Aortic smooth muscle cell (primary cell): ENCODE data around the gene SLC39A5. TPM values are rescaled to one million over a fixed set of nuclear protein-coding genes. Genes with fewer than 3 reads are reported as not detected.

ENCODE experiments used
- total RNA-seq: library from RNA; depleted of rRNA; stranded (reverse); fragments of >200 nt; gene quantifications from 2 replicates; pipeline ENCODE4 v1.2.3, GENCODE V29; 2014

Gene SLC39A5, protein sequence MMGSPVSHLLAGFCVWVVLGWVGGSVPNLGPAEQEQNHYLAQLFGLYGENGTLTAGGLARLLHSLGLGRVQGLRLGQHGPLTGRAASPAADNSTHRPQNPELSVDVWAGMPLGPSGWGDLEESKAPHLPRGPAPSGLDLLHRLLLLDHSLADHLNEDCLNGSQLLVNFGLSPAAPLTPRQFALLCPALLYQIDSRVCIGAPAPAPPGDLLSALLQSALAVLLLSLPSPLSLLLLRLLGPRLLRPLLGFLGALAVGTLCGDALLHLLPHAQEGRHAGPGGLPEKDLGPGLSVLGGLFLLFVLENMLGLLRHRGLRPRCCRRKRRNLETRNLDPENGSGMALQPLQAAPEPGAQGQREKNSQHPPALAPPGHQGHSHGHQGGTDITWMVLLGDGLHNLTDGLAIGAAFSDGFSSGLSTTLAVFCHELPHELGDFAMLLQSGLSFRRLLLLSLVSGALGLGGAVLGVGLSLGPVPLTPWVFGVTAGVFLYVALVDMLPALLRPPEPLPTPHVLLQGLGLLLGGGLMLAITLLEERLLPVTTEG
- total RNA-seq, result 0.25 TPM in 1 of 2 replicates, not detected in the other

DNA sequence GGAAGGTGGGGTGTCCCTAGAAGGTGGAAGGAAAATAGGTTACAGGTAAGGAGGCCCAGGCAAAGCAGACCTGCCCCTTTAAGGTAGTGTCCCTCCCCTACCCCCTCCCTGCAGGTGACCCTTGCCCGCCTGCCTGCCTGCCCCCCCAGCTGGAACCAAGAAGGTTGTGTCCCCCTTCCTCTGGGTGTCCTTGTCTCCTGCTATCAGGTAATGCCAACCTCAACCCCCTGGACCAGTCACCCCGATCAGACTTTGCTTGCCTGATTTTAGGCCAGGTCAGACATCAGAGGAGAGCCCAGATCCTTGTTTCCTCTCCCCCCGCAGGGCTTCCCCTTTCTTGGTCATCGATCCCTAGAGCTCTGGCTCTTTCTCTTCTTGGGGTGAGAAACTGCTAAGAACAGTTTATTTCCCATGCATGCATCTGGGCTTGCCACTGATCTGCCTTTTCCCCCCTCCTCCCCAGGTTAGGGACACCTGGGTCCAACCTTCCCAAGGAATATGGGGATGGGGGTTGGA is at the start of gene SLC39A5:
Gene SLC39A5 (plus strand): TSS at position 136 of the 516 bp plus-strand sequence. CDS start 1,224 bp downstream, outside the sequence.

GRCh38 chr12:56189099-56189917 is 40.5 kb upstream of the SLC39A5 start, which contains the start of gene SMARCC2:
Gene SMARCC2 (minus strand): TSS chr12:56189483. CDS start chr12:56189461, 22 bp downstream.

DNA sequence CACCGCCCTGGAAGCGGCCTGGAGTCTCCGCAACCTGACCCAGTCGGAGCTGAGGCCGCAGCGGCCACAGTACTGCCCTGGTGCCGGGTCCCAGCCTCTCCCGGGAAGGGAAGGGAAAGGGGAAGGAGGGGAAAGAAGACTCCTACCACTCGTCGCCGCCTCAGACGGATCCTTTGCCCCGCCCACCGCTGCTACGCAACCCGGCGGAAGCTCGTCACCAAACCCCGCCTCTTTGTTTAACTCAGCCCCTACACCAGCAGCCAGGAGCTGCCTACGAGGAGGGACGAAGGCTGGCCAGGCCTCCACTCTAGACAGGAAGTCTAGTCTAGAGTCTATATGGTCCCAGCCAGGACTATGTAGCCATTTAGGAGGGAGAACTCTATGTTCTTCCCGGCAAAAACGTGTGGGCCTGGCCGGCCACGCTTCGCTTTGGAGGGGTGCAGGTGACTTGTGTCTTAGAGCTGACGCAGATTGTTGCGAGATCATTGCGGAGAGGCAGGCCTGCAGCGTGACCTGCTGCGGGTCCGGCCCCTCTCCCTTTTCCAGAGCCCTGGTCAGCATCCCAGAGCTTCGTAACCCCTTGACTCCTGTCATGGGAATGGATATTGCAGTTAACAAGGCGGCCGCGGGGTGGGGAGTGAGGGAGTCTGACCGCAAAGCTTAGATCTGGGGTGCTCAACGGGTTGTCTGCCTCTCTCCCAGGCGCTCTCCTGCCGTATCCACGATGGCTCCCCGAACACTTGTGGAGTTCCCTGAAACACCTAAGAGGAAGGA is 7.9 kb upstream of the SLC39A5 start, which contains the start of gene RNF41:
Gene RNF41 (minus strand): TSS at position 166 of the 774 bp plus-strand sequence. CDS start 7,875 bp downstream, outside the sequence.

DNA sequence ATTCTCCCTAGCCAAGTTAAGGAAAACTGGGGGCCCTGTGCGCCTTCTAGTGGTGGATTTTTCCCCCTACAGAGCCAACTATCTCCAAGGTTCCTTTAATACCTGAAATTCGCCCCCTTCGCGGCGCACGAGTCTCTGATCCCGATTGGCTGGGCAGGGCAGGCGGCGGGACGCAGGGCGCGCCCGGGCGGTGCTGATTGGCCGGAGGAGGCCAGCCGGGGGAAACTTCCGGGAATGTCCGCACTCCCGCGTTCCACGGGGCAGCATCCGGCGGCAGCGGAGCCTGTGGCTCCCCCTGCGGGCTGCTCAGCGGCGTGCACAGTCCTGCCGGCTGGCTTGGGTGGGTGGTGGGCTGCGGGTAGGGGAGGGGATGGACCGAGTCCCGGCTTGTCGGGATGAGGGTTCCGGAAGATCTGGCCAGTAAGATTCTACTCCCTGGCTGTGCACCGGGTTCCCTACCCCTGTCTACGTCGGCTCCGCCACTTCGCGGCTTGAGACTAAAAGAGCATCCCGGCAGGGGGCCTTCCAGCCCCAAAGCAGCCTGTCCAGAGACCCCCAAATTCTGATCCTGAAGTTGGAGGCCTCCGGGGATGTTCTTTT is 5.6 kb upstream of the SLC39A5 start, which contains the start of gene NABP2:
Gene NABP2 (plus strand): TSS at position 241 of the 600 bp plus-strand sequence. CDS start 515 bp downstream, outside the sequence.

DNA sequence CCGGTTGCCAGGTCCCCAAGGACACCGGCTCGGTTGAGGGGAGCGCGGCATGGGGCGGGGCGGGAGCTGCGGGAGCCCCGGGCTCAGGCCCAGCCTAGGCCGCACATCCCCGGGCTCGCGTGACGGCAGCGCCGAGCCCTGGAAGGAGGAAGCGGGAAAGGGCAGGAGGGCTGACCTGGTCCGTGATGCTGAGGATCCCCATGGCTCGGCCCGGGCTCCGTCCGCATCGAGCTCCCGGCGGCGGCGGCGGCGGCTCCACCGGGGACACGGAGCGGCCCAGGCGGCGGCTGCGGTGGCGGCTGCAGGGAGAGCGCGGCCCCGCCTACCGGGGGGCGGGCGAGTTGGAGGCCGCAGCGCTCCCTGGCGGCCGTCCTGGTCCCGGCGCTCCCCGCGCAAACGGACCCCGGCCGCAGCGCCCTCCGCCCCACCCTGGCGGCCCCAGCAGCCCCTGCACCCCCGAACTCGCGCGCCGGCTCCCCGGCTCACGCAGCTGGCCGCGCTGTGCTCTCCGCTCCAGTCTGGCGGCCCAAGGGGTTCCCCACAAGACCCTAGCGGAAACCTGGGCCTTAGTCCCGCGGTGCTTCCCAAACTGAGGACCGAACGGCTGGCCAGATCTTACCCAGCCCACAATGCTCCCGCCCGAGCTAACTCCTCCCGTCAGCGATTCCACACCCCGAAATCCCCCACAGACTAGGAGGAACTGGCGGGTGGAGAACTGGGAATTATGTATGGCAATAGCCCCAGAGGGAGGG is 28.4 kb downstream of the SLC39A5 start, which contains the start of gene ANKRD52:
Gene ANKRD52 (minus strand): TSS at position 317 of the 752 bp plus-strand sequence. CDS start 115 bp downstream, at position 202.

GRCh38 chr12:56266693-56267442 is 37.0 kb downstream of the SLC39A5 start, which contains the start of gene COQ10A:
Gene COQ10A (plus strand): TSS chr12:56266942. CDS start chr12:56267119, 177 bp downstream.

Other genes starting within 250 kb of the SLC39A5 start
- 9.2 and 12.0 TPM in 2 replicates for gene SUOX, start 232.8 kb upstream of the SLC39A5 start, total RNA-seq
- gene IKZF4, start 209.0 kb upstream of the SLC39A5 start, total RNA-seq, result 1.1 and 2.5 TPM in 2 replicates
- 63.3 and 80.3 TPM in 2 replicates for gene RPS26, start 188.1 kb upstream of the SLC39A5 start, total RNA-seq
- 0.19 and 3.6 TPM in 2 replicates for gene ERBB3, start 149.9 kb upstream of the SLC39A5 start, total RNA-seq
- 129 and 141 TPM in 2 replicates for gene PA2G4, start 125.5 kb upstream of the SLC39A5 start, total RNA-seq
- 3,729 and 3,955 TPM in 2 replicates for gene RPL41, start 113.4 kb upstream of the SLC39A5 start, total RNA-seq
- 6.8 and 7.9 TPM in 2 replicates for gene ZC3H10, start 111.8 kb upstream of the SLC39A5 start, total RNA-seq
- gene ESYT1, start 101.8 kb upstream of the SLC39A5 start, total RNA-seq, result 209 and 236 TPM in 2 replicates
- 93.8 and 98.2 TPM in 2 replicates for gene MYL6B, start 77.5 kb upstream of the SLC39A5 start, total RNA-seq
- gene MYL6, start 71.7 kb upstream of the SLC39A5 start, total RNA-seq, result 3,015 and 3,100 TPM in 2 replicates
- 47.4 and 50.4 TPM in 2 replicates for gene SMARCC2, start 40.6 kb upstream of the SLC39A5 start, total RNA-seq
- gene RNF41, start 8.1 kb upstream of the SLC39A5 start, total RNA-seq, result 109 and 127 TPM in 2 replicates
- gene NABP2, start 5.7 kb upstream of the SLC39A5 start, total RNA-seq, result 31.9 and 33.2 TPM in 2 replicates
- gene ANKRD52, start 28.3 kb downstream of the SLC39A5 start, total RNA-seq, result 16.8 and 18.5 TPM in 2 replicates
- 8.6 TPM in 2 replicates for gene COQ10A, start 36.9 kb downstream of the SLC39A5 start, total RNA-seq
- 82.7 and 94.0 TPM in 2 replicates for gene CS, start 70.3 kb downstream of the SLC39A5 start, total RNA-seq
- 78.8 and 85.5 TPM in 2 replicates for gene CNPY2, start 85.9 kb downstream of the SLC39A5 start, total RNA-seq
- gene PAN2, start 103.9 kb downstream of the SLC39A5 start, total RNA-seq, result 16.9 and 21.1 TPM in 2 replicates
- gene IL23A, start 108.8 kb downstream of the SLC39A5 start, total RNA-seq, result 0.12 TPM in 1 of 2 replicates, not detected in the other
- gene STAT2, start 130.1 kb downstream of the SLC39A5 start, total RNA-seq, result 172 and 185 TPM in 2 replicates
- gene APOF, start 132.8 kb downstream of the SLC39A5 start, total RNA-seq, result not detected in 2 replicates
- gene TIMELESS, start 219.4 kb downstream of the SLC39A5 start, total RNA-seq, result 4.8 and 10.3 TPM in 2 replicates
- gene MIP, start 224.6 kb downstream of the SLC39A5 start, total RNA-seq, result not detected in 2 replicates
- 1.6 TPM in 2 replicates for gene SPRYD4, start 238.5 kb downstream of the SLC39A5 start, total RNA-seq